Fibroblast of skin of abdomen (primary cell): ENCODE measurements around the gene STAT6.
A peak's percentile ranks its signal among the peaks of the same experiment; 100 is the strongest.

Experiments
- DNase-seq: peaks from one replicate; pipeline ENCODE4 v3.0.0-alpha.2; 2013

STAT6 gene

DNA sequence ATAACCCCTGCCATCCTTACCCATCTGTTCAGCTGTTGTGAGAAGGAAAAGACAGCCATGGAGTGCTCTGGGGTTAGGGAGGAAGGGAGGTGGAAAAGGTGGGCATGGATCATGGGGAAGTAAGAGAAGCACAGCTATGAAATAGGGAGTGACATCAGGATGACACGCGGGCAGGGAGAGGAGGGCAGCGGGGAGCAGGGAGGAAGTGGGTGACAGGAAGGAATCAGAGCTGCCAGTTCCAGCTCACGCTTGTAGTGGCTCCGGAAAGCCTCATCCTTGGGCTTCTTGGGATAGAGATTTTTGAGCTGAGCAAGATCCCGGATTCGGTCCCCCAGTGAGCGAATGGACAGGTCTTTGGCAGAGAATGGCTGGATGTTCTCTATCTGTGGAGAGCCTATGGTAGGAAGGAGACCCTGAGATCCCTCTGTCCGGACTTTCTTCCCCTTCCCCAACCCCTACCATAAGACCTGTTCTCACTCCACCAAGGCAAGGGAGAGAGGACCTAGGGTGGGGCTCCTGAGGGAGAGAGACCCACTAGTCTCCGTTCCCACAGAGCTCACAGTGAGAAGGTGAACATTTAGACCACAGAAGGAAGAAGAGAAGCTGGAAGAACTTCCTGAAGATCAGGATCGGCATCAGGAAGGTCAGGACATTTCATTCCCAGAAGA is 12.0 kb downstream of the STAT6 start:
- no peak for DNase-seq

- no peak for DNase-seq
Observed at GRCh38 chr12:57098546-57098945, 12.6 kb downstream of the STAT6 start.

- DNase-seq, result no peak
Observed at GRCh38 chr12:57097554-57097835, 13.7 kb downstream of the STAT6 start.

DNA sequence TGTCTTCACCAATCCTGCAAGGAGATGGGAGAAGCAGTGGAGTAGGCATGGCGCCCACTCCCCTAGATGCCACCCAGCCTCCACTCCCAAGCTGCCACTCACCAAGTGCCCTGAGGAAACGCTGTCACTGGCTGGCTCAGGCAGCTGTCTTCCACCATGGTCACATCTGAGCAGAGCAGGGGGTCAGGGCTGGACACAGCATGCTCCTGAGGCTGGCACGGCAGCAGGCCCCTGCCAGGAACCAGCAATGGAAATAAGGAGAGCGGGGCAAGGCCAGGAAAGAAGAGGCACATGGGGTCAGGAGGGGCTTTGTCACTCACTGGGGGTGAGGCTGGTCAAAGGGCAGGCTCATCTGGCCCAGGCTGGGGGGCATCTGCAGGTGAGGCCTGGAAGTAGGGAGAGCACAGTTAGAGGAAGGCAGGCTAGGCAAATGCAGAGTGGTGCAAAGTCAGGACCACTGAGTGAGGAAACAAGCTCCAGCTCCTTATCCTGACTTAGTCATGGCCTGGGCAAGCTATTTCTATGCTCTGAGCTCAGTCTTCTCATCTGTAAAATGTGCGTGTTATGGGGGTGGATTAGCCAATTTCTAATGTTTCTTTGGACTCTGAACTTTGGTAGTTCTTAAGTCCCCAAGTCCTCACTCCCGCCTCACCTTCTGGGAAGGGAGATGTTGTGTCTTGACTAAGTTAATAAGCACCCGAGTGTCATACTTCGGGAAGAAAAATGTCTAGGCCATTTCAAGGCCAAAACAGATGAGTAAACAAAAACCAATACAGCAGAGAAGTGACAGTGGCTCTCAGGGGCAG is 14.2 kb downstream of the STAT6 start:
- DNase-seq, result no peak

GRCh38 chr12:57096099-57096572 is 15.0 kb downstream of the STAT6 start:
- DNase-seq, result no peak

GRCh38 chr12:57095440-57095839 is 15.7 kb downstream of the STAT6 start:
- no peak for DNase-seq

DNA sequence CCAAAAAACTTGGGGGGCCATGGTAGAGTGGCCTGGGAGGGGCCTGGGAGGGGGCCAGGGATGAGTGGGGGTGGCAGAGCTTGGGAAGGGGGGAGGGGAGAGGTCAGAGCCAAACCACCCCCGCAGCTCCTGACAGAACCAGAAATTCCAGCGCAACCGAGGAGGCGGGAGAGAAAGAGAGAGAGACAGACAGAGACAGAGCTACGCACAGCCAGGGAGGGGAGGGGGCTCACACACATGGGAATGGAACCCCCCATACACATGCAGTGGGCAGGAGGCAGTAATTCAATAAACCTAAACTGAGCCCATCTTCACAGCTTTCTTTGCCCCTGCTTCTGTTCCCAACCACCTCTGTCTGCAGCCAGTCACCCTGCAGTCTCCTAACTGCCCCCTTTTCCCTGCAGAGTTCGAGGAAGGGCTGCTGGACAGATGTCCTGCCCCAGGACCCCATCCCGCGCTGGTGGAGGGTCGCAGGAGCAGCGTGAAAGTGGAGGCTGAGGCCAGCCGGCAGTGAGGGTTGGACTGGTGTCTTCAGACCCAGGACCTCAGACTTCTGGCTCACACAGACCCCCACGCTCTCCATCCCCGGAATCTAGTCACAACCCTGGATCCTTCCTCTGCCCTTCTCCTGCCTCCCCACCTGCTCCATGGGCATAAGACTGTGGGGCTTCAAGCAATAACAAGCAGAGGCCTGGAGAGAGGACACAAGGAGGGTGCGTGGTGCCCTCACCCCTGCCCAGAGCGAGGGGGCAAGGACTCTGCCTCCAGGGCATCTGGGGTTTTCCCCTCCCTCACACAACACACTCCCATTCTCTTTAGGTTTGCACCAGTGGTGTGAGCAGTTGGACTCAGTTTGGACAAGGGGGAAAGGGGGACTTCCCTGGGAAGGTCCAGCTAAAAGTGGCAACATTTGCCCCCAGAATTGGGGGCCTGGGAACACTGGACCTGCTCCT is 16.7 kb downstream of the STAT6 start:
- no peak for DNase-seq

- DNase-seq, result peak; percentile 88
Observed at GRCh38 chr12:57093415-57094207, 17.6 kb downstream of the STAT6 start.

- DNase-seq, result no peak
Observed at GRCh38 chr12:57092876-57093414, 18.2 kb downstream of the STAT6 start.

GRCh38 chr12:57092529-57092862 is 18.7 kb downstream of the STAT6 start:
- DNase-seq, result no peak

GRCh38 chr12:57091638-57092528 is 19.3 kb downstream of the STAT6 start:
- DNase-seq, result no peak

DNA sequence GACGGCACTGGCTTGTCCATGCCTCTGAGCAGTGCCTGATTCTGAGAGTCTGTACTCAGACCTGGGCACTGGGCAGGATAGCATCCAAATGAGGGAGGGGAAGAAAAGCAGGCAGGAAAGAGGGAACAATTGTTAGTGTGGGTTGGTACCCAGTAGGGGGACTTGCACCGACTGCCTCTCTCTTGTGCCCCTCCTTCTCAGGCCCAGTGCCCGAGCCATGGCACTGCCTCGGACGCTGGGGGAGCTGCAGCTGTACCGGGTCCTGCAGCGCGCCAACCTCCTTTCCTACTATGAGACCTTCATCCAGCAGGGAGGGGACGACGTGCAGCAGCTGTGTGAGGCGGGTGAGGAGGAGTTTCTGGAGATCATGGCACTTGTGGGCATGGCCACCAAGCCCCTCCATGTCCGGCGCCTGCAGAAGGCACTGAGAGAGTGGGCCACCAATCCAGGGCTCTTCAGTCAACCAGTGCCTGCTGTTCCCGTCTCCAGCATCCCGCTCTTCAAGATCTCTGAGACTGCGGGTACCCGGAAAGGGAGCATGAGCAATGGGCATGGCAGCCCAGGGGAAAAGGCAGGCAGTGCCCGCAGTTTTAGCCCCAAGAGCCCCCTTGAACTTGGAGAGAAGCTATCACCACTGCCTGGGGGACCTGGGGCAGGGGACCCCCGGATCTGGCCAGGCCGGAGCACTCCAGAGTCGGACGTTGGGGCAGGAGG is 20.1 kb downstream of the STAT6 start:
- no peak for DNase-seq

DNA sequence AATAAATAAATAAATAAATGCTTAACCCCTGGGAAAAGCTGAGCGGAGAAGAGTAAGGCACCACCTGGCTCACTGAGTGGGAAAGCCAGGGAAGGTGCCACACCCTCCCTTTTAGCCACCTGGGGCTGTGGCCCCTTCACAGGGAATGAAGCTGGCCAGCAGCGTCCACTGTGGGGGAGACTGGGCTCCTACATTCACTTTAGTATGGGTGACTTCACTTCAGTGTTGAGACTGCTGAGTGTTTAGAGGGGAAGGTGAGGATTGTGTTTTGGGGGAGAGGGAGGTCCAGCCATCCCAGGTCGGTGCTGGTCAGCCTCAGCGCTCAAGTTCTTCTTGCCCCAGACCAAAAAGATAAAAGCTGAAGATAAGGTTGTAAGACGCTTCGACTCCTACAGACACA is 20.7 kb downstream of the STAT6 start:
- no peak for DNase-seq

DNA sequence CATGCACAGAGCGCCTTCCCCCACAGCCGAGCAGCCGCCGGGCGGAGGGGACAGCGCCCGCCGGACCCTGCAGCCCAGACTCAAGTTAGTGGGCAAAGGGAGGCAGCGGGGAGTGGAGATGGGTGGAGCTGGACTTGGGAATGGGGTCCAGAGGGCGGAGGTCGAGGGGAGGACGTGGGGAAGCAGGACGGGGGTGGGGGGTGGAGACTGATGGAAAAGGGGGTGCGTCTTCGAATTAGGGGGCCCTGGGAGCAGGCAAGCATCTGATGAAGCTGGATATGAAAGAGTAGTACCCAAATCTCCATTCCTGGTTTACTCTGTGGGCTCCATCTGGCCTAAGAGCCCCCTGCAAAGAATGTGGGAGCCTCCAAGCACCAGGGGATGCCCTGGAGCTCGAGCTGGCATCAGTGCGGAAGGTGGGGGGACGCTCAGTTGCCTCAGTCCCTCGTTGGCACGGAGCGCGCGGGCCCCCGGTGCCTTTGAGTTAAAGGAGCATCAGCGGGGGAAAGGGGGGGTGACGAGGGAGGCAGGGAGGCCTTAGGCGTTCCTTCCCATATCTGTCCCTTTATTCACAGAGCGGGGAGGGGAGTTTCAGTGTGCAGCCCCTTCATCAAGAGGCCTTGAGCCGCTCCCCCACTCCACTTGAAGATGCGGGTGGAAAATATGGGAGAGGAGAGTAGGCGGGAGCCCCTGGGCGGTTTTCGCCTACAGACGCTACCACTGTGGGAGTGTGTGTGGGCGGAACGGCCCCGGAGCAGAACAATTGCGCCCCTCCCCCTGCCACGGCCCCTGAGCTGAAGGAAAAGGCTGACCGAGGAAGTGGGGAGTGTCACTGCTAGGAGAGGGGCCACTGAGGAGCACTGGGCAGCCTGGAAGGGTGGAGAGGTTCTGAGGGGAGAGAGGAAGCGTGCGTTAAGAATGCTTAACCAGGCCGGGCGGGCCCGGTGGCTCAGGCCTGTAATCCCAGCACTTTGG is 21.6 kb downstream of the STAT6 start:
- peak; percentile 62 for DNase-seq

- DNase-seq, result peak; percentile 98
Observed at GRCh38 chr12:57088354-57089270, 22.6 kb downstream of the STAT6 start, which contains the start of gene NAB2. Gene NAB2 (plus strand): TSS chr12:57089114. CDS start chr12:57089272, 158 bp downstream.

DNA sequence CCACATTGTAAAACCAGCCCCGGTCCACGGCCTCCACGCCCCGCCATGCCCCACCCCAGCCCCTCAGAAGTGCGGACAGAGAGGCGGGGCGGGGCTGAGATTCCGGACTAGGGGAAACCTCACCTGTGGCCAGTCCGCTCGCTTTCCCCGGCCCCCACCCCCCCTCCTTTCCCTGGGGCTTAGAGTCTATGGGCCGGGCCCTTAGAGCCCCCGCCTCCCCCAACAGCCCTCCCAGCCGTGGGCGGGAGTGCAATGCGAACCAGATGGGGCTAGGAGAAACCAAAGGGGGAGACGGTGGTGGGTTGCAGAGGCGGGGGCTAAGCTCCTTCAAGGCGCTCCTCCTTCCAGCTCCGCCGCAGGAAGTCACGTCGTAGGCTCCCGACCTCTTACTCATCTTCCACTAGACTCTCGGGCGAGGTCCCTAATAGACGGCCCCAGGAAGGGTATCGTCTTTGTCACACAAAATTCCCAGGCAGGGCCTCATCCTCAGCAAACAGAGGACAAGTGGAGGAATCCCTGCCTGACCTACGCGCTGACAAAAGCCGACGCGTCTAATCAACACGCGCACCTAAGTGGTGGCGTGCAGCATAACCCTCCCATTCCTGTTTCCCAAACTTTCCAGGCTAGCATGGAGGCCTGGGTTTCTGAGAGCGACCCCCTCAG is 23.3 kb downstream of the STAT6 start:
- peak; percentile 99 for DNase-seq

- DNase-seq, result peak; percentile 93
Observed at GRCh38 chr12:57087010-57087690, 24.0 kb downstream of the STAT6 start.
